Nephron (organoid): ENCODE measurements around the gene STEAP1B.
"Not testable (repeated sequence)": the region's sequence is repeated elsewhere in the genome, so short reads cannot be mapped to it uniquely, and the experiment has no call there.

Experiments
- H3K27ac Mint-ChIP-seq, 3 experiments: 2 replicates each; pipeline ENCODE4 v1.8.0; 2020; ENCODE audit warnings: mixed read lengths in 3 of 3, mild to moderate bottlenecking in 2 of 3, moderate library complexity in 1 of 3
- H3K27me3 Mint-ChIP-seq: 2 replicates; pipeline ENCODE4 v1.8.0; 2021; ENCODE audit warnings: low read depth, mild to moderate bottlenecking, moderate library complexity, mixed read lengths
- H3K36me3 Mint-ChIP-seq: 2 replicates; pipeline ENCODE4 v1.8.0; 2020; ENCODE audit warnings: low read depth, mixed read lengths
- H3K4me1 Mint-ChIP-seq: 2 replicates; pipeline ENCODE4 v1.8.0; 2020; ENCODE audit warnings: mixed read lengths
- H3K4me3 Mint-ChIP-seq, 3 experiments: 2 replicates each; pipeline ENCODE4 v1.8.0; 2020; ENCODE audit warnings: mild to moderate bottlenecking in 3 of 3, mixed read lengths in 3 of 3, moderate library complexity in 2 of 3
- H3K9me3 Mint-ChIP-seq: 2 replicates; pipeline ENCODE4 v1.8.0; 2020; ENCODE audit warnings: mixed read lengths
- TF ChIP-seq, protein P1 (sequence below), 3 experiments: fragments of 200-600 bp; sonication (generic); IDR thresholded peaks; one replicate each; pipeline ENCODE4 v1.5.0; 2021; ENCODE audit warnings: antibody characterized with exemption in 3 of 3; ENCODE audit not compliant: unreplicated experiment in 3 of 3

Gene STEAP1B

DNA sequence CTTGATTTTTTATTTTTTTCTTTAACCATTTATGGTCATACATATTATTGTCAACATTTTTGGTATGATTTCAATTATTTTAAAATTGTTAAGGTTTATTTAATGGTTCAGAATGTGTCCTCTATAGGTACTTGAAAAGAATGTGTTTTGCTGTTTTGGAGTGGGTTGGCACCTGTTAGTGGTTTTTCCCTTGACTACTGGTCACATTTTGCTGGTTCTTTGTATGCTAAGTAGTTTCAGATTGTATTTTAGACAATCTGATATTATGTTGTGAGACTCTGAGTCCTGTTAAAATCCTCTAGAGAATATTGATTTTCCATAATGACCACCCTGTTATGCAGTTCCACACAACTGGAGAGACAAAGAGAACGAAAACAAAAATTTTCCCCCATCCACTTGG lies 15.0 kb upstream of the STEAP1B start:
- H3K4me1 Mint-ChIP-seq, H3K36me3 Mint-ChIP-seq, H3K27me3 Mint-ChIP-seq, H3K27ac Mint-ChIP-seq, H3K4me3 Mint-ChIP-seq, H3K9me3 Mint-ChIP-seq: not testable (repeated sequence)

DNA sequence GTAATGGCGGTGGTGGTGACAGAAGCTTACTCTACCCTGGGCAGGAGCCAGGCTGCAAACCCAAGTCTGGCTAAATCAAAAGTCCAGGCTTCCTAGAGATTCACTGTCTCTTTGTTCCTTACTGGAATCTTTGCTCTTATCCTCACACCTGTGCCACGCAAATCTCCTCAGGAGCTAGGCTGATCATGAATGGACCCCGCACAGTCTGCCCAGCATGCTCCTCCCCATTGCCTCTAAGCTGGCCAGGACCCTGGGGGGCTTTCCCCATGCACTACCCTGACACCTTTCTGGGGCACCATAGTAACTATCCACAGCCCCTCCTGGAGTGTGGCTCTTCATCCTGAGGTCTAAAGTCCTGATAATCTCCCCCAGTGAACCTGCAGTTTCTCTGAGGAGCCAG lies 7.3 kb upstream of the STEAP1B start:
- H3K27me3 Mint-ChIP-seq, result peaks cover 13% of the 10 kb centered on the region
- H3K27ac Mint-ChIP-seq, H3K4me3 Mint-ChIP-seq, H3K9me3 Mint-ChIP-seq, H3K36me3 Mint-ChIP-seq, H3K4me1 Mint-ChIP-seq: not testable (repeated sequence)

DNA sequence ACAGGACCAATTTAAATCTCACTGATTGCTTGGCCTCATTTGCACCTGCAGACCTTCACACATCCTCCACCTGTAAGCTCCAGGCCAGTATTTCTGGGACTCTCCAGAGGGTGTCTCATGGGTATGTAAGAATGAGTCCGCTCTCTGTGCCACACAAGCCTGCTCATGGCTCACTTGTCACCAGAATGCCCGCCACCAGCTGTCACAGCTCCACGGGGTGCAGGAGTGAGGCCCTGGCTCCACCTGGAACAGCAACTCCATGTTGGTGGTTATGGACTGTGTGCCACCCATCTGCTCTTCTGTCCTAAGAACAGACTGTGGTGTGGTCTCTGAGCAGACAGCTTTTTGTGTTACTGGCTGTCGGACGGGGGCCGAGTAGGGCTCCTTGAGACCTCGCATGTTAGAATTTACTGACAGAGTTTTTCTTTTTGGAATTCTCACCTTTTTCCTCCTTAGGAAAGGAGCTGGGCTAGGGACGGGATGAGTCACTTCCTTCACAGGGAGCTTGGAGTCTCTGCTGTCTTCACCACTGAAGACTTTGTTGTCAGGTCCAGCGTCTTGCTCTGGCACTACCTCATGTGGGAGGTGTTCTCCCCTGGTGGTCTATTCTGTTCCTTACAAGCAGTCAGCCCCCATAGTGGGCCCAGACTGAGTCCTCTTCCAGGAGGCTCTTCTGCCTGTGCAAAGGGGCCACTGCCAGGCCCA lies 6.5 kb upstream of the STEAP1B start:
- H3K4me3 Mint-ChIP-seq, H3K9me3 Mint-ChIP-seq, H3K36me3 Mint-ChIP-seq, H3K4me1 Mint-ChIP-seq, H3K27ac Mint-ChIP-seq: not testable (repeated sequence)
- H3K27me3 Mint-ChIP-seq, result peaks cover 13% of the 10 kb centered on the region

DNA sequence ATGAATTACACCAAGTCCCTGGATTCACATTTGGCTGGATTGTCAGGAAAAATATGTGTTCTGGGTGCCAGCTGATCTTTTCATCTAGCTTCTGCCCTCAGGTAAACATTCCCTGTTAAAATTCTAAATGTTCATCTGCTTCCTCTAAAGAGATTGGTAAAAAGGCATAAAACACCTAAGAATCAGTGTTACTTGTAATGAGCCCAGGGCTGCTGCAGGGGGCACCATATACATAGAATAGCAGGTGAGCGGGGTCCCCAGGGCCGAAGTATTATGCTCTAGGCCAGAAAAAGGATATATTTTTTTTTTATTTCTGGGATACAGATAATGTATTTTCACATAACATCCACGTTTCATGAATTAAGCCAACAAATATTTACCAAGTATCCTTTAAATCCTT lies 4.5 kb upstream of the STEAP1B start:
- not testable (repeated sequence) for H3K27ac Mint-ChIP-seq, H3K9me3 Mint-ChIP-seq, H3K4me3 Mint-ChIP-seq, H3K36me3 Mint-ChIP-seq
- Mint-ChIP-seq H3K27me3 (peaks cover 22% of the 10 kb centered on the region), H3K4me1 (peaks cover 17% of the 10 kb centered on the region)
- TF ChIP-seq, protein P1, sequence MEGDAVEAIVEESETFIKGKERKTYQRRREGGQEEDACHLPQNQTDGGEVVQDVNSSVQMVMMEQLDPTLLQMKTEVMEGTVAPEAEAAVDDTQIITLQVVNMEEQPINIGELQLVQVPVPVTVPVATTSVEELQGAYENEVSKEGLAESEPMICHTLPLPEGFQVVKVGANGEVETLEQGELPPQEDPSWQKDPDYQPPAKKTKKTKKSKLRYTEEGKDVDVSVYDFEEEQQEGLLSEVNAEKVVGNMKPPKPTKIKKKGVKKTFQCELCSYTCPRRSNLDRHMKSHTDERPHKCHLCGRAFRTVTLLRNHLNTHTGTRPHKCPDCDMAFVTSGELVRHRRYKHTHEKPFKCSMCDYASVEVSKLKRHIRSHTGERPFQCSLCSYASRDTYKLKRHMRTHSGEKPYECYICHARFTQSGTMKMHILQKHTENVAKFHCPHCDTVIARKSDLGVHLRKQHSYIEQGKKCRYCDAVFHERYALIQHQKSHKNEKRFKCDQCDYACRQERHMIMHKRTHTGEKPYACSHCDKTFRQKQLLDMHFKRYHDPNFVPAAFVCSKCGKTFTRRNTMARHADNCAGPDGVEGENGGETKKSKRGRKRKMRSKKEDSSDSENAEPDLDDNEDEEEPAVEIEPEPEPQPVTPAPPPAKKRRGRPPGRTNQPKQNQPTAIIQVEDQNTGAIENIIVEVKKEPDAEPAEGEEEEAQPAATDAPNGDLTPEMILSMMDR (IDR thresholded peaks at IDR 0.05; ENCODE audit: unreplicated experiment in 3 of 3), result peak in 2 of 3 experiments; percentile 10 to 45

DNA sequence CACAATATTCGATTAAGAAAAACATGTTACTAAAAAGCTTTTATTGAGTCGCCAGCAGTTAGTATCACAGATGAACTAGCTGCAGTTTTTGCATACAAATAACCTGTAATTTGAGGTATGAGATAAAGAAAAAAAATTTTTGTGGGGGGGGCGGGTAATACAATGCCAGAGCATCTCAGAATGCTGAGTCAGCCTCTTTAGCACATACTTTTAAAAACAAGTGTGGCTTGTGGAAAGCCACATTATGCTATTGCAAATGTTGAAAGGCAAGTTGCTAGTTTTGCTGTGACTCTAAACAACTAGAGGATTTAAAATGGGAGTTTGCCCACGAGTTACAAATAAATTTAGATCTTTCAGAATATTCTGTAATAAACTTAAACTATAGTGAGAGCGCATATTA lies 2.1 kb upstream of the STEAP1B start:
- Mint-ChIP-seq H3K27me3 (peaks cover 30% of the 10 kb centered on the region), H3K4me1 (peaks cover 17% of the 10 kb centered on the region)
- not testable (repeated sequence) for H3K36me3 Mint-ChIP-seq, H3K9me3 Mint-ChIP-seq, H3K4me3 Mint-ChIP-seq, H3K27ac Mint-ChIP-seq

DNA sequence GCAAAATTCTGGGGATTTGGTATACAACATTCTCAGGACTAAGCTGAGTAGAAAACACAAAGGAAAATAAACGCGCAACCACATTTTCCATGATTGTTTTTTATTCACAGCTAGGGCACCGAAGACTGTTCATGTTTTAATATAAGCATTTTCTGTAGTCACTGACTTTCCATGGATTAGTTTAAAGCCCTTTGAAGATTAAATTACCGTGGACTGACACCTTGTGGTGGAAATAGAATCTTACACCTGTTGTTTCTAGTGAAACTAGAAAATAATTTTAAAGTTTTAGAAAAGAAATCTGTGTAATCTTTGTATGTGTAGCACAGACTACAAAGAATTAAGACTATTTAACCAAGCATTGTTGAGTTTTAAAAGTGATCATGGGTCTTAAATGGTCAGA lies 1.3 kb upstream of the STEAP1B start:
- TF ChIP-seq, protein P1 (IDR thresholded peaks at IDR 0.05; ENCODE audit: unreplicated experiment in 3 of 3), result peak; percentile 31 to 55 (median 43)
- not testable (repeated sequence) for H3K9me3 Mint-ChIP-seq, H3K36me3 Mint-ChIP-seq
- peak overlapping the region; percentile 53 to 81 (median 63) for H3K4me3 Mint-ChIP-seq
- peaks cover 29% of the 10 kb centered on the region for H3K27me3 Mint-ChIP-seq
- H3K27ac Mint-ChIP-seq, result peak overlapping the region; percentile 25 to 87 (median 53)
- peaks cover 17% of the 10 kb centered on the region for H3K4me1 Mint-ChIP-seq

DNA sequence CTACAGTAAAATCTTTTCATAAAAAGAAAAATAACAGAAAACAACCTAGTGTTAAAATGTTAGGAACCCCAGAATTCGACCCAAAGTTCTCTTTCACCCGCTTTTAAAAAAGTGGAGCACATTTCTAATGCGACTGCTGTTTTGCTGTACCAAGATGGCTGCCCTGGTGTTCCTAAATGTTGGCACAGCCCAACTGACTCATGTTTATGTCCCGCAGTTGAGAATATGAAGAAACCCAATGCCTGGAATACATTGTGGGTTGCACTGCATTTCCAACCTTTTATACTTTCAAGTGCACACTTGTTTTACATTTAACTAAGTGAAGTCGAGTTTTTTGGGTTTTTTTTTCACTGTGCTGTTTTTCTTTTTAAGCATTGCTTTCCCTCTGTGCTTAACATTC lies 944 bp downstream of the STEAP1B start:
- TF ChIP-seq, protein P1 (IDR thresholded peaks at IDR 0.05; ENCODE audit: unreplicated experiment in 3 of 3), result no peak
- Mint-ChIP-seq H3K36me3 (no peaks in the 10 kb centered on the region), H3K27ac (no peak overlapping the region), H3K27me3 (peaks cover 21% of the 10 kb centered on the region), H3K9me3 (no peaks in the 10 kb centered on the region), H3K4me3 (peak overlapping the region in 1 of 3 experiments; percentile 73), H3K4me1 (peaks cover 17% of the 10 kb centered on the region)

DNA sequence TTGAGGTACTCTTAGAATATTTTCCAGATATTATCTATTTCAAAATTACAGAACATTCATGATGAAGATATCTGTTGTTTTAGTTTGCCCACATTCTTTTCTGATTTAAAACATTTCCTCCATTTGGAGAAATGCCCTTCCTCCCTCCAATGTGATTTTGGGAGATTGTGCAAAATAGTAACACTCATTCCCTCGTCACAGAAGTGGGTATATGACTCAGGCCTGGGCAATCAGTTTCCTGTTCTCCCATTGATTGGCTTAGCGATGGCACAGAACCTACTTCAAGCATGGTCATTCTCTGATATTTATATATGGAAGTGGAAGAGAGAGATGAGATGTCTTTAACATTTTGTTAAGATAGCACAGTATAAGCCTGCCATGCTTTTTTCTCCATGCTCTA lies 3.1 kb downstream of the STEAP1B start:
- not testable (repeated sequence) for H3K9me3 Mint-ChIP-seq, H3K36me3 Mint-ChIP-seq, H3K27ac Mint-ChIP-seq, H3K4me3 Mint-ChIP-seq
- peaks cover 11% of the 10 kb centered on the region for H3K4me1 Mint-ChIP-seq
- H3K27me3 Mint-ChIP-seq, result peaks cover 22% of the 10 kb centered on the region

DNA sequence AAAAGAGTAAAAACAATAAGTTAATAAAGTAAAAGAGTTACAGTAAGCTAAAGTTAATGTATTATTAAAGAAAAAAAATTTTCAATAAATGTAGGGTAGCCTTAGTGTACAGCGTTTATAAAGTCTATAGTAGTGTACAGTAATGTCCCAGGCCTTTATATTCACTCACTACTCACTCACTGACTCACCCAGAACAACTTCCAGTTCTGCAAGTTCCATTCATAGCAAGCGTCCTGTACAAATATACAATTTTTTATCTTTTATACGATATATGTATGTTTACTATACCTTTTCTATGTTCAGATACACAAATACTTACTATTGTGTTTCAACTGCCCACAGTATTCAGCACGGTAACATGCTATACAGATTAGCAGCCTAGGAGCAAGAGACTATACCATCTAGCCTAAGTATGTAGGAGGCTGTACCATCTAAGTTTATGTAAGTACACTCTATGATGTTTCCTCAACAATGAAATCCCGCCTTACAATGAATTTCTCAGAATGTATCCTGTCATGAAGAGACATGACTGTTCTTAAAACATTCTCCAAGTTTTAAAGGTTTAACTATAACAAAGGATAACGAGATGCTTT lies 3.6 kb downstream of the STEAP1B start:
- H3K4me3 Mint-ChIP-seq, H3K4me1 Mint-ChIP-seq, H3K36me3 Mint-ChIP-seq, H3K27ac Mint-ChIP-seq, H3K9me3 Mint-ChIP-seq: not testable (repeated sequence)
- H3K27me3 Mint-ChIP-seq, result peaks cover 27% of the 10 kb centered on the region

DNA sequence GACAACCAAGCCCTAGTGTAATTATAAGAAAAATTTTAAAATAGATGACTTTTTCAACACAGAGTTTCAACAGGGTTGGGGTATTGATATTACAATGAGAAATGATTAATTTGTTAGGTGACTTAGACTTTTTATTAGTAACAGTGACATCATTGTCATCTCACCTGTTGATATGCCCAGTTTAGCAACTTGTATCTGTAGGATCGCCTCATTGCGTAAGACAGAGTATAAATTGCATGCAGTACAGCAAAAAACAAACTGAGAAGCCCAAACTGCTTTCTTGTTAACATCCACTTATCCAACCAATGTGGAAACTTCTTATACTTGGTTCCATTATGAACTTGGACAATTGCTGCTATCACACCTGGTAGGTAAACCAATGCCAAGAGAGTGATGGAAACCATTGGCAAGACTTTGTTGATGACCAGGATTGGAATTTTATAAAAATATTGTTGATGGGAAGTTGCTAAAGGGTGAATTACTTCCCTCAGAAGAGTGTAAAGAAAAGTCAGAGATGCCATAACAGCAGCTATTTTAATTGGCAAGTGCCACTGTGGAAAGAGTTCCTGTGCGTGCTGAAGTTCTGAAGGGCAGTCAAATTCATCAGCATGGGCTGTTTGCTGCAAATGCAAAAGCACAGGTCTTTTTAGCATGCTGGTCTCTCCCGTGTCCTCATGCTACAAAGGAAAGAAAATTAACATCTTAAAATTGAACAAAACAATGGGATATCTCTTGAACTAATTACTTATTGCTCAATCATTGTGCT lies 6.6 kb downstream of the STEAP1B start:
- not testable (repeated sequence) for H3K27ac Mint-ChIP-seq, H3K4me3 Mint-ChIP-seq, H3K36me3 Mint-ChIP-seq, H3K9me3 Mint-ChIP-seq, H3K4me1 Mint-ChIP-seq
- peaks cover 16% of the 10 kb centered on the region for H3K27me3 Mint-ChIP-seq
